Measurements from ENCODE around the gene ARHGEF16. TPM values are rescaled to one million over a fixed set of nuclear protein-coding genes. Genes with fewer than 3 reads are reported as not detected.

Gene ARHGEF16
- total and polyA plus RNA-seq, 3 experiments from 2014 or later, result 0.06 TPM; not detected in 2

DNA sequence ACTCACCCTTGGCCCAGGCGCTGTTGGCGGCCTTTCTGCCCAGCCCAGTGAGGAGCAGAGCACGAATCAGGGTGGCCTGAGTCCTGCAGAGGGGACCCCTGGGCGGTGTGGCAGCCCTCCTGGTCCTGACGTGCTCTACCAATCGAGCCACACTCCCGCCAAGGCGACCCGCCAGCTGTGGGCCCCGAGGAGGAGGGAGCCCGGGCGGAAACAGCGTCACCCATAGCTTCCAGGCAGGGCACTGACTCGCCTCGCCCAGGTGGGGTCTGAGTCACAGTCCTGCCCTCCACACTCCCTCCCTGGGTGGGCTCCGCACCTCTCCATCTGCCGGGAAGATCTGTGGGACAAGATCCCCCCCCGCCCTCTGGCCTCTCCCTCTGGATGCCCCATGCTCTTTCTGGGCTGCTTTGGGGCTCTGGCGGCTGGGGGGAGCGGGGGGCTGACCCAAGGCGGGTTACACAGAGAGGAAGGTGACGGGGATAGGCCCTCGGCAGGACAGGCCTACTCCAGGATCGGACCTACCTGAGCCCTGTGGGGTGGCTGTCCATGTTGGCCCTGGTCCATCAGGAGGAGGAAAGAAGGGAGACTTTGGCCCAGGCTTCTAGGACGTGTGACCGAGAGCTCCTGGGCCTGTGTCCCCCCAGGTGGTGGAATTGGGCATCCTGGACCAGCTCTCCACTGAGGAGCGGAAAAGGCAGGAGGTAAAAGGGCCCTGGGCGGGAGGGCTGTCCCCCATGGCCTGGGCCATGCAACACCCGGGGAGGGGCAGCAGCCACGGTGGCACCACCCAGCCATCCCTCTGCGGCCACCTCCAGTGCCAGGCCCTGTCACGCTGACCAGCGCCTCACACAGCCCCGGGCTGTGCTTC, 14.0 kb downstream of the ARHGEF16 start:
- Histone ChIP-seq H3K36me3 (ENCODE audit: insufficient read depth, low read length) (no peaks in the 10 kb centered on the region), H3K4me3 (ENCODE audit: low read length) (no peak overlapping the region), H3K27ac (ENCODE audit: low read depth, low read length) (no peak overlapping the region), H3K9me3 (ENCODE audit: low read length) (no peaks in the 10 kb centered on the region), H3K4me1 (ENCODE audit: insufficient read depth, low read length) (no peaks in the 10 kb centered on the region), H3K27me3 (ENCODE audit: insufficient read depth, low read length, poor library complexity, severe bottlenecking) (no peaks in the 10 kb centered on the region)
- DNase-seq, result peak in 1 of 5 donors; percentile 43
- CTCF ChIA-PET, result no interaction called here
- no peak overlapping the region for H3K27ac Mint-ChIP-seq
- H3K9me3 Mint-ChIP-seq, result no peaks in the 10 kb centered on the region
- H3K4me3 Mint-ChIP-seq, result no peak overlapping the region
- H3K36me3 Mint-ChIP-seq, result no peaks in the 10 kb centered on the region
- peaks cover 0 to 5% (median 0%) of the 10 kb centered on the region in 3 donors for H3K4me1 Mint-ChIP-seq
- H3K27me3 Mint-ChIP-seq, result peaks cover 0 to 7% of the 10 kb centered on the region in 2 donors
- POLR2A ChIA-PET, result no interaction called here

DNA sequence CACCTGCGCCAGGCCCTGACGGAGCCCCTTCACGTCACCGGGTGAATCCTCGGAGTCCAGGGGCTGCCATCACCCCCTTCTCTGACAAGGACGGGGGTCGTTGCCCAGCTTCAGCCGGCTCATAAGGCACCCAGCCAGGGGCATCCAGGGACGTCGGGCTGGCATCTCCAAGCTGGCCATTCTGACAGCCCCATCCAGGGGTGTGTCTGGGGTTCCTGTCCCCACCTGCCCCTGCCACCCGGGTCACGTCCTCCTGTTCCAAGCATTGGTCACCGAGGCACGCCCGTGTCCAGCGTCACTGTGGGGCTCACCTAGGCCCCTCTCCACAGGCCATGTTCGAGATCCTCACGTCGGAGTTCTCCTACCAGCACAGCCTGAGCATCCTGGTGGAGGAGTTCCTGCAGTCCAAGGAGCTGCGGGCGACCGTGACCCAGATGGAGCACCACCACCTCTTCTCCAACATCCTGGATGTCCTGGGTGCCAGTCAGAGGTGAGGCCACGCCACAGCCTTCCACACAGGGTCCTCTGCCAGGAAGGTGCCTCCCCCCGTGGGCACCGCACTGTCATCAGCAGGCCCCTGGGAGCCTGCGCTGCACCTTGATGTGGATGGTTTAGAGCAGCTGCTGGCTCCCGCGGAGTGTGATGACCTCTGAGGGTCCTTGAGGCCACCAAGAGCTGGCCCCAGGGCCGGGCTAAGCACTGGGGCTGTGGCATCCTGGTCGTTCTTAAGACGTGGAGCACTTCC, 14.8 kb downstream of the ARHGEF16 start:
- H3K4me1 Mint-ChIP-seq, result peaks cover 0 to 5% (median 0%) of the 10 kb centered on the region in 3 donors
- ChIA-PET POLR2A (no interaction called here), CTCF (no interaction called here)
- no peaks in the 10 kb centered on the region for H3K9me3 Mint-ChIP-seq
- H3K27ac Mint-ChIP-seq, result peak overlapping the region in 1 of 8 donors; percentile 24
- no peak overlapping the region for H3K4me3 ChIP-seq (ENCODE audit: low read length)
- H3K36me3 ChIP-seq (ENCODE audit: insufficient read depth, low read length), result no peaks in the 10 kb centered on the region
- H3K27me3 ChIP-seq (ENCODE audit: insufficient read depth, low read length, poor library complexity, severe bottlenecking), result no peaks in the 10 kb centered on the region
- peak in 1 of 5 donors; percentile 44 for DNase-seq
- no peaks in the 10 kb centered on the region for H3K9me3 ChIP-seq (ENCODE audit: low read length)
- no peak overlapping the region for H3K27ac ChIP-seq (ENCODE audit: low read depth, low read length)
- peaks cover 4 to 7% of the 10 kb centered on the region in 2 donors for H3K27me3 Mint-ChIP-seq
- H3K4me1 ChIP-seq (ENCODE audit: insufficient read depth, low read length), result no peaks in the 10 kb centered on the region
- no peak overlapping the region for H3K4me3 Mint-ChIP-seq
- no peaks in the 10 kb centered on the region for H3K36me3 Mint-ChIP-seq

GRCh38 chr1:3469849-3470649, 15.6 kb downstream of the ARHGEF16 start:
- POLR2A ChIA-PET, result no interaction called here
- CTCF ChIA-PET, result no interaction called here
- no peaks in the 10 kb centered on the region for H3K9me3 ChIP-seq (ENCODE audit: low read length)
- no peak overlapping the region for H3K27ac ChIP-seq (ENCODE audit: low read depth, low read length)
- H3K4me3 ChIP-seq (ENCODE audit: low read length), result no peak overlapping the region
- H3K4me3 Mint-ChIP-seq, result no peak overlapping the region
- H3K36me3 ChIP-seq (ENCODE audit: insufficient read depth, low read length), result no peaks in the 10 kb centered on the region
- H3K4me1 Mint-ChIP-seq, result peaks cover 0 to 5% (median 0%) of the 10 kb centered on the region in 3 donors
- H3K4me1 ChIP-seq (ENCODE audit: insufficient read depth, low read length), result no peaks in the 10 kb centered on the region
- no peaks in the 10 kb centered on the region for H3K36me3 Mint-ChIP-seq
- peak overlapping the region in 1 of 8 donors; percentile 24 for H3K27ac Mint-ChIP-seq
- no peaks in the 10 kb centered on the region for H3K9me3 Mint-ChIP-seq
- peak in 1 of 5 donors; percentile 43 for DNase-seq
- H3K27me3 Mint-ChIP-seq, result peaks cover 4 to 7% of the 10 kb centered on the region in 2 donors
- no peaks in the 10 kb centered on the region for H3K27me3 ChIP-seq (ENCODE audit: insufficient read depth, low read length, poor library complexity, severe bottlenecking)

- H3K4me3 Mint-ChIP-seq, result no peak overlapping the region
- CTCF ChIA-PET, result interaction anchor here (1.5 kb wide), 1 partner anchor 18 kb away, joined by 4 read pairs; no protein-coding TSS in a partner anchor
- no peaks in the 10 kb centered on the region for H3K36me3 ChIP-seq (ENCODE audit: insufficient read depth, low read length)
Measured at GRCh38 chr1:3470650-3471355, 16.3 kb downstream of the ARHGEF16 start.

GRCh38 chr1:3471356-3472087, 17.1 kb downstream of the ARHGEF16 start:
- Histone ChIP-seq H3K4me1 (ENCODE audit: insufficient read depth, low read length) (no peaks in the 10 kb centered on the region), H3K36me3 (ENCODE audit: insufficient read depth, low read length) (no peaks in the 10 kb centered on the region), H3K4me3 (ENCODE audit: low read length) (no peak overlapping the region), H3K9me3 (ENCODE audit: low read length) (no peaks in the 10 kb centered on the region), H3K27me3 (ENCODE audit: insufficient read depth, low read length, poor library complexity, severe bottlenecking) (no peaks in the 10 kb centered on the region), H3K27ac (ENCODE audit: low read depth, low read length) (no peak overlapping the region)
- peak in 1 of 5 donors; percentile 30 for DNase-seq
- Mint-ChIP-seq H3K27me3 (peaks cover 0 to 4% of the 10 kb centered on the region in 2 donors), H3K9me3 (no peaks in the 10 kb centered on the region), H3K4me1 (no peaks in the 10 kb centered on the region), H3K27ac (no peak overlapping the region), H3K4me3 (no peak overlapping the region), H3K36me3 (no peaks in the 10 kb centered on the region)
- ChIA-PET POLR2A (no interaction called here), CTCF (interaction anchor here (1.5 kb wide), 1 partner anchor 18 kb away, joined by 4 read pairs; no protein-coding TSS in a partner anchor)

More at GRCh38 chr1:3470650-3471355, 16.3 kb downstream of the ARHGEF16 start:
- Mint-ChIP-seq H3K36me3 (no peaks in the 10 kb centered on the region), H3K9me3 (no peaks in the 10 kb centered on the region), H3K4me1 (peaks cover 0 to 4% (median 0%) of the 10 kb centered on the region in 3 donors), H3K27ac (no peak overlapping the region), H3K27me3 (peaks cover 4 to 6% of the 10 kb centered on the region in 2 donors)
- Histone ChIP-seq H3K4me1 (ENCODE audit: insufficient read depth, low read length) (no peaks in the 10 kb centered on the region), H3K4me3 (ENCODE audit: low read length) (no peak overlapping the region), H3K27me3 (ENCODE audit: insufficient read depth, low read length, poor library complexity, severe bottlenecking) (no peaks in the 10 kb centered on the region), H3K9me3 (ENCODE audit: low read length) (no peaks in the 10 kb centered on the region), H3K27ac (ENCODE audit: low read depth, low read length) (no peak overlapping the region)
- peak in 1 of 5 donors; percentile 30 for DNase-seq
- POLR2A ChIA-PET, result no interaction called here

DNA sequence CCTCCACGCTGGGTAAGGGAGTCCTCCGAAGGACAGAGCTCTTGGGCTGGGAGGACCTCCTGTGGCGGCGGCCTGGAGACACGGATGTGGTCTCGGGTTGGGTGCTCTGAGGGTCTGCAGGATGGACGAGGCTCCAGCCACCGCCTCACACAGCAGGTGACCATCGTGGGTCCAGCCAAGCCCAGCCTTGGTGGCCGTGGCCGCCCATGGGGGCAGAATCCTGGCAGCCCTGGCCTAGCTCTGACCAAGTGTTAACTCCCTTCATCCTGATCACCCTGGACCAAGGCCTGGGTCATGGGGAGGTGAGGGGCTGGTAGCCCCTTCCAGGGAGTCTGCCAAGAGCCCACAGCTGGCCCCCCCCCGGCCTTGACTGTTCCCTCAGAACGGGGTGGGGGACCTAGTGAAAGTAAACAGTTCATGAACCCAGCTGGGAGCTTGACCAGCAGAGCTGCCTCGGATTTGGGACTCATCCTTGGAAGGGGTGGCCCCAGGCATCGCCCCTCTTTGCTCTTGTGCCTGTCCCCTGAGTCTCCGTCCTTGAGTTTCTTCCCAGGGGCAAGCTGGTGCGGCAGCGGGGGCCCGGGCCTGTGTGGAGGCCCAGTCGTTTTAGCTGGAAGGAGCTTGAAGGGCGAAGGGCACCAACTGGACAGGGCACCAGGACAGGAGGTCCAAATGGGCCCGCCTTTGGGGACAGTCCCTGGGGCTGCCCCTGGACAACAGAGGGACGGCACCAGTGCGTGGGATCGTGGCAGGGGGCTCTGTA, 17.8 kb downstream of the ARHGEF16 start:
- Mint-ChIP-seq H3K27ac (peak overlapping the region in 1 of 8 donors; percentile 15), H3K36me3 (no peaks in the 10 kb centered on the region), H3K4me3 (no peak overlapping the region), H3K4me1 (no peaks in the 10 kb centered on the region), H3K27me3 (peaks cover 0 to 4% of the 10 kb centered on the region in 2 donors), H3K9me3 (no peaks in the 10 kb centered on the region)
- Histone ChIP-seq H3K9me3 (ENCODE audit: low read length) (no peaks in the 10 kb centered on the region), H3K27ac (ENCODE audit: low read depth, low read length) (no peak overlapping the region), H3K27me3 (ENCODE audit: insufficient read depth, low read length, poor library complexity, severe bottlenecking) (no peaks in the 10 kb centered on the region), H3K36me3 (ENCODE audit: insufficient read depth, low read length) (no peaks in the 10 kb centered on the region), H3K4me3 (ENCODE audit: low read length) (no peak overlapping the region), H3K4me1 (ENCODE audit: insufficient read depth, low read length) (no peaks in the 10 kb centered on the region)
- DNase-seq, result no peak
- CTCF ChIA-PET, result interaction anchor here (1.5 kb wide), 1 partner anchor 19 kb away, joined by 4 read pairs; no protein-coding TSS in a partner anchor
- POLR2A ChIA-PET, result no interaction called here

Data from CD8-positive, alpha-beta memory T cell (primary cell).